ENCODE measurements around the gene CHRNB1.

CHRNB1 gene

GRCh38 chr17:7503521-7503920, 58.7 kb downstream of the CHRNB1 start:
- TF ChIP-seq GATA1 (IDR thresholded peaks at IDR 0.05; ENCODE audit: low read depth, low read length), result no peak
- TF ChIP-seq POLR2A (IDR thresholded peaks at IDR 0.05; ENCODE audit: low read length), result no peak

More at GRCh38 chr17:7503521-7503920, 58.7 kb downstream of the CHRNB1 start:
- DNase-seq, result no peak
